Peyer's patch (tissue), 4 donors: ENCODE measurements around the gene PDE2A.

Source experiments
- POLR2A ChIP-seq, 2 donors: fragments of 450-650 bp; IDR thresholded peaks; one replicate each; pipeline ENCODE4 v1.5.1; 2017; ENCODE audit warnings: antibody characterized with exemption in 2 of 2, mild to moderate bottlenecking in 2 of 2, moderate library complexity in 2 of 2
- TF ChIP-seq, protein P1 (sequence below), 6 experiments: fragments of 450-650 bp in 4 of 6; fragments of 200-600 bp in 2 of 6; sonication (generic) in 1 of 6; IDR thresholded peaks; one replicate each; pipeline ENCODE4 v1.5.1; 2017 to 2019; ENCODE audit warnings: antibody characterized with exemption in 6 of 6, mild to moderate bottlenecking in 3 of 6, moderate library complexity in 1 of 6

GRCh38 chr11:72719551-72719950 lies 45.3 kb upstream of the PDE2A start:
- no peak for TF ChIP-seq POLR2A (IDR thresholded peaks at IDR 0.05)
- TF ChIP-seq, protein P1, sequence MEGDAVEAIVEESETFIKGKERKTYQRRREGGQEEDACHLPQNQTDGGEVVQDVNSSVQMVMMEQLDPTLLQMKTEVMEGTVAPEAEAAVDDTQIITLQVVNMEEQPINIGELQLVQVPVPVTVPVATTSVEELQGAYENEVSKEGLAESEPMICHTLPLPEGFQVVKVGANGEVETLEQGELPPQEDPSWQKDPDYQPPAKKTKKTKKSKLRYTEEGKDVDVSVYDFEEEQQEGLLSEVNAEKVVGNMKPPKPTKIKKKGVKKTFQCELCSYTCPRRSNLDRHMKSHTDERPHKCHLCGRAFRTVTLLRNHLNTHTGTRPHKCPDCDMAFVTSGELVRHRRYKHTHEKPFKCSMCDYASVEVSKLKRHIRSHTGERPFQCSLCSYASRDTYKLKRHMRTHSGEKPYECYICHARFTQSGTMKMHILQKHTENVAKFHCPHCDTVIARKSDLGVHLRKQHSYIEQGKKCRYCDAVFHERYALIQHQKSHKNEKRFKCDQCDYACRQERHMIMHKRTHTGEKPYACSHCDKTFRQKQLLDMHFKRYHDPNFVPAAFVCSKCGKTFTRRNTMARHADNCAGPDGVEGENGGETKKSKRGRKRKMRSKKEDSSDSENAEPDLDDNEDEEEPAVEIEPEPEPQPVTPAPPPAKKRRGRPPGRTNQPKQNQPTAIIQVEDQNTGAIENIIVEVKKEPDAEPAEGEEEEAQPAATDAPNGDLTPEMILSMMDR (IDR thresholded peaks at IDR 0.05) = no peak
